Measurements from ENCODE around the gene GALP. TPM values are rescaled to one million over a fixed set of nuclear protein-coding genes. Genes with fewer than 3 reads are reported as not detected.
A peak's percentile ranks its signal among the peaks of the same experiment; 100 is the strongest.
"Not testable (repeated sequence)": the region's sequence is repeated elsewhere in the genome, so short reads cannot be mapped to it uniquely, and the experiment has no call there.

GALP gene
- total RNA-seq, 2 experiments from 2014 or later: not detected

GRCh38 chr19:56141417-56141993 lies 34.3 kb upstream of the GALP start:
- H3K27me3 Mint-ChIP-seq: no peaks in the 10 kb centered on the region
- peaks cover 1% of the 10 kb centered on the region for H3K36me3 Mint-ChIP-seq
- no peaks in the 10 kb centered on the region for H3K9me3 Mint-ChIP-seq
- H3K4me1 Mint-ChIP-seq: peaks cover 29% of the 10 kb centered on the region
- DNase-seq (peak; percentile 49), ATAC-seq (ENCODE audit: low read depth) (no peak)
- H3K27ac Mint-ChIP-seq: peak overlapping the region; percentile 88
- POLR2A ChIA-PET: interaction anchor here (1.3 to 4.2 kb wide), 3 partner anchors 19 to 61 kb away, joined by 3 to 35 read pairs (median 3); partner anchors contain the start of gene ZNF787
- H3K4me3 Mint-ChIP-seq: peak overlapping the region; percentile 88

- H3K4me3 Mint-ChIP-seq: peak overlapping the region; percentile 88
- ATAC-seq (ENCODE audit: low read depth): no peak
- no peak for DNase-seq
- peaks cover 29% of the 10 kb centered on the region for H3K4me1 Mint-ChIP-seq
- H3K9me3 Mint-ChIP-seq: no peaks in the 10 kb centered on the region
- H3K36me3 Mint-ChIP-seq: peaks cover 1% of the 10 kb centered on the region
- peak overlapping the region; percentile 73 for H3K27ac Mint-ChIP-seq
- no peaks in the 10 kb centered on the region for H3K27me3 Mint-ChIP-seq
- POLR2A ChIA-PET: interaction anchor here (1.3 to 4.2 kb wide), 2 partner anchors 21 to 61 kb away, joined by 3 to 35 read pairs; partner anchors contain the start of gene ZNF787
Measured at GRCh38 chr19:56142087-56142787, 33.6 kb upstream of the GALP start.

- Mint-ChIP-seq H3K4me1 (peaks cover 29% of the 10 kb centered on the region), H3K9me3 (no peaks in the 10 kb centered on the region), H3K36me3 (peaks cover 2% of the 10 kb centered on the region), H3K27ac (no peak overlapping the region), H3K27me3 (no peaks in the 10 kb centered on the region), H3K4me3 (no peak overlapping the region)
- POLR2A ChIA-PET: interaction anchor here (4.2 kb wide), 1 partner anchor 21 kb away, joined by 35 read pairs; the partner anchor contains the start of gene ZNF787
- DNase-seq (no peak), ATAC-seq (ENCODE audit: low read depth) (no peak)
Measured at GRCh38 chr19:56142897-56143434, 32.8 kb upstream of the GALP start.

- Mint-ChIP-seq H3K36me3 (peaks cover 10% of the 10 kb centered on the region), H3K4me1 (peaks cover 29% of the 10 kb centered on the region), H3K4me3 (peak overlapping the region; percentile 20), H3K9me3 (no peaks in the 10 kb centered on the region), H3K27me3 (no peaks in the 10 kb centered on the region), H3K27ac (peak overlapping the region; percentile 49)
- ATAC-seq (ENCODE audit: low read depth) (no peak), DNase-seq (no peak)
- POLR2A ChIA-PET: no interaction called here
Measured at GRCh38 chr19:56144376-56144775, 31.4 kb upstream of the GALP start.

GRCh38 chr19:56144831-56145230 lies 31.0 kb upstream of the GALP start:
- no peak overlapping the region for H3K4me3 Mint-ChIP-seq
- H3K27me3 Mint-ChIP-seq: no peaks in the 10 kb centered on the region
- H3K27ac Mint-ChIP-seq: no peak overlapping the region
- peaks cover 13% of the 10 kb centered on the region for H3K36me3 Mint-ChIP-seq
- ATAC-seq (ENCODE audit: low read depth): no peak
- no peak for DNase-seq
- peaks cover 3% of the 10 kb centered on the region for H3K9me3 Mint-ChIP-seq
- peaks cover 25% of the 10 kb centered on the region for H3K4me1 Mint-ChIP-seq
- POLR2A ChIA-PET: no interaction called here

GRCh38 chr19:56145698-56146097 lies 30.1 kb upstream of the GALP start:
- Mint-ChIP-seq H3K27ac (no peak overlapping the region), H3K9me3 (peaks cover 3% of the 10 kb centered on the region), H3K27me3 (no peaks in the 10 kb centered on the region), H3K4me1 (peaks cover 21% of the 10 kb centered on the region), H3K36me3 (peaks cover 20% of the 10 kb centered on the region), H3K4me3 (no peak overlapping the region)
- POLR2A ChIA-PET: no interaction called here
- DNase-seq (no peak), ATAC-seq (ENCODE audit: low read depth) (no peak)

- Mint-ChIP-seq H3K27ac (no peak overlapping the region), H3K4me1 (peaks cover 20% of the 10 kb centered on the region), H3K9me3 (peaks cover 3% of the 10 kb centered on the region), H3K27me3 (no peaks in the 10 kb centered on the region), H3K36me3 (peaks cover 20% of the 10 kb centered on the region), H3K4me3 (no peak overlapping the region)
- POLR2A ChIA-PET: interaction anchor here (0.6 to 1.1 kb wide), 2 partner anchors 26 to 724 kb away, joined by 4 to 7 read pairs; partner anchors contain the start of gene ZNF787
- DNase-seq: no peak
- ATAC-seq (ENCODE audit: low read depth): no peak
Measured at GRCh38 chr19:56146904-56147303, 28.9 kb upstream of the GALP start.

GRCh38 chr19:56147307-56147706 lies 28.5 kb upstream of the GALP start:
- H3K27ac Mint-ChIP-seq: no peak overlapping the region
- no peak for ATAC-seq (ENCODE audit: low read depth)
- DNase-seq: no peak
- H3K27me3 Mint-ChIP-seq: no peaks in the 10 kb centered on the region
- H3K9me3 Mint-ChIP-seq: peaks cover 3% of the 10 kb centered on the region
- no peak overlapping the region for H3K4me3 Mint-ChIP-seq
- H3K36me3 Mint-ChIP-seq: peaks cover 20% of the 10 kb centered on the region
- POLR2A ChIA-PET: interaction anchor here (0.6 to 1.1 kb wide), 2 partner anchors 26 to 725 kb away, joined by 4 to 7 read pairs; partner anchors contain the start of gene ZNF787
- H3K4me1 Mint-ChIP-seq: peaks cover 16% of the 10 kb centered on the region

GRCh38 chr19:56148096-56148495 lies 27.7 kb upstream of the GALP start:
- DNase-seq (no peak), ATAC-seq (ENCODE audit: low read depth) (no peak)
- peaks cover 16% of the 10 kb centered on the region for H3K4me1 Mint-ChIP-seq
- H3K4me3 Mint-ChIP-seq: no peak overlapping the region
- POLR2A ChIA-PET: no interaction called here
- H3K27ac Mint-ChIP-seq: no peak overlapping the region
- H3K36me3 Mint-ChIP-seq: peaks cover 20% of the 10 kb centered on the region
- H3K27me3 Mint-ChIP-seq: no peaks in the 10 kb centered on the region
- H3K9me3 Mint-ChIP-seq: peaks cover 3% of the 10 kb centered on the region

- POLR2A ChIA-PET; H3K4me3 Mint-ChIP-seq; H3K27ac Mint-ChIP-seq; H3K27me3 Mint-ChIP-seq; ATAC-seq (ENCODE audit: low read depth); H3K9me3 Mint-ChIP-seq; DNase-seq: not testable (repeated sequence)
- Mint-ChIP-seq H3K36me3 (peaks cover 22% of the 10 kb centered on the region), H3K4me1 (peaks cover 18% of the 10 kb centered on the region)
Measured at GRCh38 chr19:56148955-56149655, 26.7 kb upstream of the GALP start.

- Mint-ChIP-seq H3K36me3 (peaks cover 22% of the 10 kb centered on the region), H3K27me3 (no peaks in the 10 kb centered on the region), H3K4me3 (no peak overlapping the region), H3K4me1 (peaks cover 14% of the 10 kb centered on the region), H3K27ac (no peak overlapping the region), H3K9me3 (peaks cover 3% of the 10 kb centered on the region)
- DNase-seq (no peak), ATAC-seq (ENCODE audit: low read depth) (no peak)
- POLR2A ChIA-PET: no interaction called here
Measured at GRCh38 chr19:56149656-56150038, 26.2 kb upstream of the GALP start.

GRCh38 chr19:56150358-56150757 lies 25.4 kb upstream of the GALP start:
- peaks cover 3% of the 10 kb centered on the region for H3K9me3 Mint-ChIP-seq
- H3K4me3 Mint-ChIP-seq: no peak overlapping the region
- no peak for ATAC-seq (ENCODE audit: low read depth)
- H3K4me1 Mint-ChIP-seq: peaks cover 14% of the 10 kb centered on the region
- DNase-seq: no peak
- no peaks in the 10 kb centered on the region for H3K27me3 Mint-ChIP-seq
- POLR2A ChIA-PET: no interaction called here
- H3K27ac Mint-ChIP-seq: no peak overlapping the region
- H3K36me3 Mint-ChIP-seq: peaks cover 22% of the 10 kb centered on the region

- H3K27me3 Mint-ChIP-seq: no peaks in the 10 kb centered on the region
- POLR2A ChIA-PET: interaction anchor here (0.7 kb wide), 1 partner anchor 16 kb away, joined by 3 read pairs; no protein-coding TSS in a partner anchor
- H3K4me3 Mint-ChIP-seq: no peak overlapping the region
- peaks cover 3% of the 10 kb centered on the region for H3K9me3 Mint-ChIP-seq
- ATAC-seq (ENCODE audit: low read depth): no peak
- DNase-seq: no peak
- peaks cover 22% of the 10 kb centered on the region for H3K36me3 Mint-ChIP-seq
- H3K27ac Mint-ChIP-seq: peak overlapping the region; percentile 46
- peaks cover 14% of the 10 kb centered on the region for H3K4me1 Mint-ChIP-seq
Measured at GRCh38 chr19:56152644-56153043, 23.2 kb upstream of the GALP start.
